Measurements from ENCODE around the gene GRIA3. TPM values are rescaled to one million over a fixed set of nuclear protein-coding genes. Genes with fewer than 3 reads are reported as not detected.
A peak's percentile ranks its signal among the peaks of the same experiment; 100 is the strongest.

GRIA3 gene
- total RNA-seq, 4 donors from 2014 or later, result 0.19 to 1.1 (median 0.55) TPM

DNA sequence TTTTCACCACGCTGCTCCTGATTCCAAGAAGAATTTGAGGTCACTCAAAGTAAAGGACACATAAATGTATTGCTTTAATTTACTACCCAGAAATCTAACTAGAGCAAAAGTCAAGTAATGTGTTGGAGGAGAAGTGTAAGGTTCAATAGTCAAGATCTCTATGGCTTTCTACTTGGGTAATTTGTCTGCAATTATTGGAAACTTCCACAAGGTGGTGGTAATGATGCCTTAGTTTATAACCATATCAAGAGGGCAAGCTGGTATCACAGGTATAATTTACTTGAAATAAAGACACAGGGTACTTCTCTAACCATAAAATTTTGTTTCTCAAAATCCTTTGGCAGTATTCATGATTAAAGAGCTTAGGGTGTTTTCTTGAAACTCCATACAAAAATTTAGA is 10.2 kb upstream of the GRIA3 start:
- ATAC-seq (ENCODE audit: low FRiP score) (no peak), DNase-seq (ENCODE audit: low spot score) (no peak)
- TF ChIP-seq, protein P1, sequence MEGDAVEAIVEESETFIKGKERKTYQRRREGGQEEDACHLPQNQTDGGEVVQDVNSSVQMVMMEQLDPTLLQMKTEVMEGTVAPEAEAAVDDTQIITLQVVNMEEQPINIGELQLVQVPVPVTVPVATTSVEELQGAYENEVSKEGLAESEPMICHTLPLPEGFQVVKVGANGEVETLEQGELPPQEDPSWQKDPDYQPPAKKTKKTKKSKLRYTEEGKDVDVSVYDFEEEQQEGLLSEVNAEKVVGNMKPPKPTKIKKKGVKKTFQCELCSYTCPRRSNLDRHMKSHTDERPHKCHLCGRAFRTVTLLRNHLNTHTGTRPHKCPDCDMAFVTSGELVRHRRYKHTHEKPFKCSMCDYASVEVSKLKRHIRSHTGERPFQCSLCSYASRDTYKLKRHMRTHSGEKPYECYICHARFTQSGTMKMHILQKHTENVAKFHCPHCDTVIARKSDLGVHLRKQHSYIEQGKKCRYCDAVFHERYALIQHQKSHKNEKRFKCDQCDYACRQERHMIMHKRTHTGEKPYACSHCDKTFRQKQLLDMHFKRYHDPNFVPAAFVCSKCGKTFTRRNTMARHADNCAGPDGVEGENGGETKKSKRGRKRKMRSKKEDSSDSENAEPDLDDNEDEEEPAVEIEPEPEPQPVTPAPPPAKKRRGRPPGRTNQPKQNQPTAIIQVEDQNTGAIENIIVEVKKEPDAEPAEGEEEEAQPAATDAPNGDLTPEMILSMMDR (IDR thresholded peaks at IDR 0.05), result no peak

DNA sequence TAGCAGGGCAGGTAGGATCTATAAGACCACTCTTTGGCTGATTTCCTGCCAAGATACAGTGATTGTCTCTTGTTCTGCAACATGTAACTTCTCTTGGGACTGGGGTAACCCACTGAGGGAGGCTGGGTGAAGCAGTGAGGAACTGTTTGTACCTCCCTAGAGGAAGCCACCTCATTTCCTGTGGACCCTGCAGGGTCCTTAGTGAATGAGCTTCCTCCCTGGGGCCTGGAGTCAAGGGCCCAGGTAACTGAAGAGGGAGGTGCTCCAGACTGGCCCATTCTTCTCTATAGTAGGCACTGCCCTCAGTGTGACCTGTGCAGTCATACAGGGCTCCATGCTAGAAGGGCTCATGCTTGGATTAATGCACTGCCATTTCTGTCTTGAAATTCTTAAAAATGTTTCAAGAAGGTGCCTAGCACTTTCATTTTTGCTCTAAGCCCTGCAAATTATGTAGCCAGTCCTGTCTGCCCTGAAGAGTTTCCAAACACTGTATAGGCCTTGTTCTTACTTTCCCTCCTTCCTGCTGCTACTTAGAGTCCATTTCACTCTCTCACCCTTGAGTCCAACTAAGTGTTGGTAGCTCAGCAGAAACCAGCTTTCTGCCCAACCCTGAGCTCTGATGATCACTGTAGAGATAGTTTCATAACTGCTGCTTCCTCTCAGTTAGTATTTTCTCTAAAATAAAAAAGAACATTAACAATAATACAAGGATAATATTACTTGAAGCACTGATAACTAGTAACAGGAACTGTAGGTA is 8.5 kb upstream of the GRIA3 start:
- TF ChIP-seq, protein P1 (IDR thresholded peaks at IDR 0.05), result no peak
- ATAC-seq (ENCODE audit: low FRiP score), result no peak
- no peak for DNase-seq (ENCODE audit: low spot score)

DNA sequence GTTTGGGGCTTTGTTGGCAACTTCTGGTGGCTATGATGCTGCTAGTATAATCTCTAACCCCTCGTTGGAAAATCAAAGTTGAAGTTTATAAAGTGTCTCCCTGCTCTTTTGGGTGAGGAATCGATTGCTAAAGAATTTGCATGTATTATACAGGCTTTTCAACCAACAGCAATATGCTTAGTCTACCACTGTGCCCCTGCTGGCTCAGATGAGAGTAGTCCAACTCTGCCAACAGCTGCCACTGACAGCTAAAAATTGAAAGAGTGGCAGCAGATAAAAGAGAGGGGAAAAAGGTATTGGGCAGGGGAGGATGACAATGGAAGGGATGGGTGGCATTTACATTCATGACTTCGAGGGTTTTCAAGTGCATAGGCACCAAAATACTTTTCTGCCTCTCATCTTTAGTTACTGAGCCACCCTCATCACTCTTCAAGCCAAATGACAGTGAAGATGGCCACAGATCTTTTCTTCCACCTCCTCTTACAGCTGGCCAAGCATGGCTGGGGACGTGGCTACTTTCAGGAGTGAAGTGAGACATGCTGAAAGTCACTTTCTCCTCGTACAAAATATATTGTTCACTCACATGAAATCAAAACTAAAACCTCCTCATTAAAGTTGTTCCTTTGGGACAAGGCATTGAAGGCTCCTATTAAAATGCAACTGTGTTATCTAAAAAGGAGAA is 2.7 kb upstream of the GRIA3 start:
- DNase-seq (ENCODE audit: low spot score), result no peak
- ATAC-seq (ENCODE audit: low FRiP score), result no peak
- TF ChIP-seq, protein P1 (IDR thresholded peaks at IDR 0.05), result no peak

DNA sequence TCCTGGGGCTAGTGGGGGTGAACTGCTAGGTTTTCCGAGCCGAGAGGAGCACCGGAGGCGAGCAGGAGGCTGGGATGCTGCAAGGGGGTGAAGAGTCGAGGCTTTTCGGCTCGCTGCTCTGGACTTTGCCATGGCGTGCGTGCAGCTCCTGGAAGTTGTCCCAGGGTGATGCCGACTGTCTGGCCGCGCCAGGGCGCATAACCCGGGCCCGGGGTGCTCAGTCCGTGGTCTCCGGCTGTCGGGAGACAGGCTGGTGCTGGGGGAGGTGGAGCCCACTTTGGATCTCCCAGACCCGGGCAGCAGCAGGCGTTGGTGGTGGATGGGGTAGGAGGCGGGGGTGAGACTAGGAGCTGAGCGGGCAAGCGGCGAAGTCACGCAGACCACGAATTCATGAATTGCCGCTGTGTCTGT is 793 bp downstream of the GRIA3 start:
- ATAC-seq (ENCODE audit: low FRiP score), result peak; percentile 56
- TF ChIP-seq, protein P1 (IDR thresholded peaks at IDR 0.05), result no peak
- no peak for DNase-seq (ENCODE audit: low spot score)

DNA sequence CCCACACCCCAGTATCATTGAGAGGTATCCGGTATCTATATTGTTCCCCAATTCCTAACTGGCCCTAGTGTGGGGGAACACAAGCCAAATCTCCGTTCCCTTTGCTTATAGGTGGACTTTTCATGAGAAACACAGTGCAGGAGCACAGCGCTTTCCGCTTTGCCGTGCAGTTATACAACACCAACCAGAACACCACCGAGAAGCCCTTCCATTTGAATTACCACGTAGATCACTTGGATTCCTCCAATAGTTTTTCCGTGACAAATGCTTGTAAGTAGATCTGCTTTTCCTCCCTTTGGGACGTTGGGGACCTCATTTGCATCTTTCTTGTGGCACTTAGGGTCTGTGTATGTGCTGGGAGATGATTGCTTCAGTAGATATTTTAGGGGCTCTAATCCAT is 1.6 kb downstream of the GRIA3 start:
- ATAC-seq (ENCODE audit: low FRiP score), result no peak
- TF ChIP-seq, protein P1 (IDR thresholded peaks at IDR 0.05), result no peak

DNA sequence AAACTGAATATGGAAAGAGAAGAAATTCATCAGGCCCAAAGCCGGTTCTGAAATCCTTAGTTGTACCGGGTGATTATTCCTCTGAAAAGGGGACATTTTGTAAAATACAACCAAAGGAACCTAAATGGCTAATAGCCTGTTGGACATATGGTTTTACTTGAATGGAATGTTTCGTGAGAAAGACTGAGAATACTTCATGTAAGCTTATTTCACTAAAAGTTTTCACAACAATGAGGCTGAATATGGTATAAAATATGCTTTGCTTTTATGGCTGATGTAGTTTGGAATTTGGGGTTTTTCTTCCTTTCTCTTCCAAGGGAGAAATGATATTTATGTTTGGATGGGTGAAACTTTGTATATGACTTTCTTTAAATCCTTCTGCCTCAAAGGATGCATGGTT is 2.7 kb downstream of the GRIA3 start:
- TF ChIP-seq, protein P1 (IDR thresholded peaks at IDR 0.05), result no peak

More for the DNA sequence above, 1.6 kb downstream of the GRIA3 start:
- no peak for DNase-seq (ENCODE audit: low spot score)

DNA sequence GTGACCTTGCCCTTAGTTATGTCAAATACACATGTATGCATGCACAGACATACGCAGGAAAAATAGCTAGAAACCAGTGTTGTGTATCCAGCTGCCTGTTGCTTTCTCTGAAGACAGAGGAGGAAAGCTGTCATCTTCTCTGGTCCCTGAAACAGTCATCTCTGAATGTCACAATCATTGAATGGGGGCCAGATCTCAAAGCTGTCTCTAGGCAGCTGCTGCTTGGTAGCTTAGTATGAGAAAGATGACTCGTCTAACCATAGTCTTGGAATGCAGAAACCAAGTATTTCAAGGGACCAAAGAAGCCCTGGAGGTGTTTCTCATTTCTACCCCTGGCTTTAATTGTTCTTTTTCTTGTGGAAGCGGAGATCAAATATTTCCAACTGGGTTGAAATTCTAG is 4.0 kb downstream of the GRIA3 start:
- TF ChIP-seq, protein P1 (IDR thresholded peaks at IDR 0.05), result no peak
- DNase-seq (ENCODE audit: low spot score), result no peak
- ATAC-seq (ENCODE audit: low FRiP score), result no peak

More for the DNA sequence above, 2.7 kb downstream of the GRIA3 start:
- DNase-seq (ENCODE audit: low spot score) (no peak), ATAC-seq (ENCODE audit: low FRiP score) (no peak)
